Measurements from ENCODE around the gene SNIP1.
"Not testable (repeated sequence)": the region's sequence is repeated elsewhere in the genome, so short reads cannot be mapped to it uniquely, and the experiment has no call there.

Gene SNIP1
- 32.4 to 49.3 (median 43.1) reads per million in 4 donors for total RNA-seq

DNA sequence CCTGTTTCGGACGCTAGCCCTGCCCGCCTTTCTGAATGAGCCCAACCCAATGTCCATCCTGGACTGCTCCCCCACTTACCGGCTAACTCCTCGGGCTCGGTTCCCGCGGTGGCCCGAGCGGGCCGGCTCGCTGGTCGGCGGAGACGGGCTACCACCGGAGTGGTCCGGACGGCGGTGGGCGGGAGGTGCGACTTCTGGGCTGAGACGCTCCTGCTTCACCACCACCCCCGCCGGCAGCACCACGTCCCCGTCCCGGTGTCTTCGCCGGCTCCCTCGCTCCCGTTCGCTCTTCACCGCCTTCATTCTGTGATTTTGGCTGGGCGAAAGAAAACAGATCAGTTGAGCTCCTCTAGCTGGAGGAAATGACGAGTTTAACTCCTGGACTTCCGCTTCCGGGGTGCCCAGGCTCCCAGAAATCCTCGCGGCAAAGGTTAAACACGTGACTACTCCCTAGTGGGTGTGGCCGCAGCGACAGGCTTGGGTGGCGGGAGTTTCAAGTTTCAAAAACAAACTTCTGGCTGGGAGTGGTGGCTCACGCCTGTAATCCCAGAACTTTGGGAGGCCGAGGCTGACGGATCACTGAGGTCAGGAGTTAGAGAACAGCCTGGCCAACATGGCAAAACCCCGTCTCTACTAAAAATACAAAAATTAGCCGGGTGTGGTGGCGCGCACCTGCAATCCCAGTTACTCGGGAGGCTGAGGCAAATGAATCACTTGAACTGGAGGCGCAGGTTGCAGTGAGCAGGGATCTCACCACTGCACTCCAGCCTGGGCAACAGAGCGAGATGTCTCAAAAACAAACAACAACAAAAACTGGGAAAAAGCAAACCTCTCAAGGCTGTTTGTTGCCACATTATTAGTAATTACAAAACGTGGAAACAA, at the start of gene SNIP1:
TSS of gene SNIP1 (minus strand) at position 367 of the 882 bp plus-strand sequence. CDS start at position 303, 64 bp downstream.
- DNase-seq = peak; percentile 77 to 93 (median 87)

DNA sequence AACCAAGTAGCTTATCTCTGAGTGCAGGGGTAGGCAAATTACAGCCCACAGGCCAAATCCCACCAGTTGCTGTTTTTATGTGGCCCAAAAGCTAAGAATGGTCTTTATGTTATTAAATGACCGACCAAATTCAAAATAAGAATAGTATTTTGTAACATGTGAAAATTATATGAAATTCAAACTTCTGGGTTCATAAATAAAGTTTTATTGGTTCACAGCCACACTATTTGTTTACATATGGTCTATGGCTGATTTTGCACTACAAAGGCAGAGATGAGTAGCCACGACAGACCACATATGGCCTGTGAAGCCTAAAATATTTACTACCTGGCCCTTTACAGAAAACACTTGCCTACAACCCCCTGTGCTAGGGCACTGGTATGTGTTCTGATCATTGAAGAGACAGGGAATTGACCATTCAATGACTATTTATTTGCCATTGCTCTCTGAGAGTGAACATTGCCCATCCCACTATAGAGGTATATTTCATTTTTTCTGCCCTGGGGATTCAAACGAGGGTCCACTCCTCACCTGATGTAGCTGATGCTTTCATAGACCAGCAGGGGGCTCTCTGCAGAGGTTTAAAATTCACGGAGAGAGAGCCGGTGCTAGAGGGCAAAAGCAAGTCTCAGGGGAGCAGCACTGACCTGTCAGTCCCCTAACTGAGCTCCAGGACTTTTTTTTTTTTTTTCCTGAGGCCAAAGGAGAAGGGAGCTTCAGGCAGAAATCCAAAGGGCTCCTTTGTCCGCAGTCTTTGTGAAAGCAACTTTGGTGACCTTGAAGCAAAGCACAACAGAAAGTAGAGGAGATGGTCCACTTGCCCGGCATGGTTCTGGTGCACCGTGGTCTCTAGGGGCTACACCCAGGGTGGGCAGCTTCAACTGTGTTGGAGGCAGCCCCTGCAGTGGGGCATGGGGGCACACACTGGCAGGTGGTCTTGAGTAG, 48.9 kb upstream of the SNIP1 start:
- peak in 4 of 5 donors; percentile 5 to 40 (median 32) for DNase-seq

DNA sequence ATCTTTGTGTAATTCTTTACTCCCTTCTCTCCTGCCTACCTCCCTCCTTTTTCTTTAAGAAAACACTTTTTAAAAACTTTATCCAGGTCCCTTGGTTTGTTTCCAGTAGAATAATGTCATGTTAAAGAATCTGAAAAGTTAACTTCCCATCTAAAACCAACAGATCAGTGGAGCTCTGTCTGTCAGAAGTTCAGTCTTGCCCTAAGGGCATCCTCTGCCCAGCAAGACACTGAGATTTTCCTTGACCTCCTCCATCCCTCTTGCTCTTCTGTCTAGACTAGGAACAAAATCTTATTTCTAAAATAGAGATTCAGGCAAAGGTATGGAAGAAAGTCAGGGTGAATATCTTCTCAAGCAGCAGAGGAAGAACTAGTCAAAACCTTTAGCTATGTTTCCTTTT, 47.3 kb upstream of the SNIP1 start:
- no peak for DNase-seq

- DNase-seq = no peak
Observed at GRCh38 chr1:37599940-37600339, 45.8 kb upstream of the SNIP1 start.

- DNase-seq = no peak
Observed at GRCh38 chr1:37596182-37596667, 42.1 kb upstream of the SNIP1 start.

GRCh38 chr1:37595440-37596181, 41.5 kb upstream of the SNIP1 start, which contains the start of gene GNL2:
TSS of gene GNL2 (minus strand) at chr1:37595937. CDS start at chr1:37595822, 115 bp downstream.
- DNase-seq = peak; percentile 92 to 97 (median 95)

GRCh38 chr1:37593726-37594125, 39.6 kb upstream of the SNIP1 start:
- DNase-seq = no peak

DNA sequence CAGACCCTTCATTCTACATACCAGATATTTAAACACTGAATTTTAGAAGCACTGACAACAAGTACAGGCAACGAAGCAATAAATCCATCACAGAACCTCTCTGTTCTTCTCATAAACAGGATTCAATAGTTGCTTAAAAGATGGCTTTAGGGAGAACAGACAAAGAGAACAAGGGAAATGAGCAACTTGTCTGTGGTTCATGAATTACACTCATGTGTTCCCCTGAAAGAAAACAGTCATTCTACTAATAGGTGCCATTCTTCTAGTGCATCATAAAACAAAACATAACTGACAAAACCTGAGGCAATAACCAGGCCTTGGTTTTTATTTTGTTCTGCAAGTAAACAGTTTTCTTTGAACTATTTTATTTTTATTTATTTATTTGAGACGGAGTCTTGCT, 34.8 kb upstream of the SNIP1 start:
- no peak for DNase-seq

DNA sequence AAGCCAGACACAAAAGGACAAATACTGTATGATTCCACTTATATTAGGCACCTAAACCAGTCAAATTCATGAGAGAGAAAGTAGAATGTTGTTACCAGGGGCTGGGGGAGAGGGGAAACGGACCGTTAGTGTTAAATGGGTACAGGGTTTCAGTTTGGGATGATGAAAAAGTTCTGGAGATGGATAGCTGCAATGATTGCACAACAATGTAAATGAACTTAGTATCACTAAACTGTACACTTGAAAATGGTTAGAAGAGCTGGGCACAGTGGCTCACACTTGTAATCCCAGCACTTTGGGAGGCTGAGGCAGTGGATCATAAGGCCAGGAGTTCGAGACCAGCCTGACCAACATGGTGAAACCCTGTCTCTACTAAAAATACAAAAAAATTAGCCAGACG, 30.5 kb upstream of the SNIP1 start:
- not testable (repeated sequence) for DNase-seq

GRCh38 chr1:37575692-37576091, 21.6 kb upstream of the SNIP1 start:
- DNase-seq = peak in 1 of 5 donors; percentile 35

DNA sequence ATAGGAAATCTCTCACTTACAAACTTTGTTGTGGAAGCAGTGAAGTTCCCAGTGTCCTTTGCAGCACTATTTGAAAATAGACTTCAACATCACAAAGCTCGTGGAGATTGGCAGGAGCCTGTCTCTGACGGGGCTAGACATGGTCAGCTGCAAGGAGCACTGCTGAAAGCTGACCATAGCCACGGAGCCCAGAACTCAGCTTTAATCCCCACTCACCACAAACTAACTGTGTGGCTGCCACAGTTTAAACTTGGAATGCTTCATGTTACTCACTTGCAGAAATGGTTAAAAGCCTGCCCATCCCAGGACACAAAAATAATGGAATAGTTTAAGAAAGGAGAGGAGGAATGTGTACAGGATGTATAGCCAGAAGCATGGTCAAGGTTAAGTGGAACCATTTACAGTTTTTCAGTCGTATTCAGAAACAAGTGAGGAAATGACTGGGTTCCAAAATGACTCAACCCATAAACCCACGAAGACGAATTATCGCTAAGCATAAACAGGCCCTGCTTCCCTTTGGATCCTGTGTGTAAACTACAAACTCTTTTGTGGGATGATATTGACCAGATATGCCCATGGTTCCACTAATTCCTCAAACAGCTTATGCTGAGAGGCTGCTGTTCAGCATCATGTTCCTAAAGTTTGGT, 20.9 kb upstream of the SNIP1 start:
- DNase-seq = peak in 1 of 5 donors; percentile 74

GRCh38 chr1:37570528-37571334, 16.6 kb upstream of the SNIP1 start:
- peak in 1 of 5 donors; percentile 57 for DNase-seq

- no peak for DNase-seq
Observed at GRCh38 chr1:37567023-37567422, 12.9 kb upstream of the SNIP1 start.

DNA sequence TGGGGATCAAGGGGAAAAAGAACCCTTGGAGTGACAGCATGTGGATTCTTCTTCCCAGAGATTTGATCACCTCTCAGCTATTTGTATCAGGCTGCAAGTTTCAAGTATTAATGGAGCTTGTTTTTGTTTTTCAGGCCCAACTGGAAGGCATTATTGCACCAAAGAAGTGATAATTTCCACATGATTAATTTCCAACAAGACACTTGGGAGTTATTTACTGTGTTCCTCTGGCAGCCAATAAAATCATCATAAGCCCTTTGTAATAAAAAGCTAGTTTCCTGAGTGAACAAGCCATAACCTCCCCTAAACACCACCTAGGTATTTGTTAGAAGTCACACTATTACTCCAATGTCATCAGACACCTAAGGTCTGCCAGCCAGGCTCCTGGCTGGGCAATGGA, 10.8 kb upstream of the SNIP1 start:
- no peak for DNase-seq

DNA sequence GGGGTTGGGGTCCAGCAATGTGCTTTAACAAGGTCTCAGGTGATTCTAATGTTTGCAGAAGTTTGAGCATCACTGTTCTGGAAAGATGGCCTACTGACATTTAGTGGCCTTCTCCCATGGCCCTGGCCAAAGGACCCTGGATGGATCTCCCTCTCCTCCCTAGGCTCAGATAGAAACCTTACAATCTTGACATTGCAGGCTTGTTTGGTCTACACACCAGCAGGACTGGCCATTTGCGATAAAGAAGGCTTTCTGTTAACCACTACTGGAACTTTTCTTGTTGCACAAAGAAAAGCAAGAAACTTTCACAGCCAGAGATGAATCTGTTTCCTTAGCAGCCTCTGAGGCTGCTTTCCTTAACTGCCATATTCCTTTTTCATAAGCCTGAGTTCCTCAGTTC, 8.9 kb upstream of the SNIP1 start:
- no peak for DNase-seq

GRCh38 chr1:37561133-37562132, 7.3 kb upstream of the SNIP1 start:
- DNase-seq = peak in 3 of 5 donors; percentile 13 to 33 (median 19)

- DNase-seq = no peak
Observed at GRCh38 chr1:37560401-37561132, 6.5 kb upstream of the SNIP1 start.

- DNase-seq = not testable (repeated sequence)
Observed at GRCh38 chr1:37559957-37560379, 5.9 kb upstream of the SNIP1 start.

- no peak for DNase-seq
Observed at GRCh38 chr1:37559080-37559479, 5.0 kb upstream of the SNIP1 start.

Data from T-helper 1 cell (primary cell).